NCI-H1694 (cell line): ENCODE data around the gene AMBRA1.

Experiments used
- DNase-seq: peaks from one replicate; lab custom pipeline; 2025; lab: John Stamatoyannopoulos, UW

Gene AMBRA1

GRCh38 chr11:46565232-46565840 lies 28.5 kb downstream of the AMBRA1 start:
- no peak for DNase-seq

GRCh38 chr11:46564459-46564858 lies 29.4 kb downstream of the AMBRA1 start:
- no peak for DNase-seq

- no peak for DNase-seq
Observed at GRCh38 chr11:46562527-46562926, 31.3 kb downstream of the AMBRA1 start.

GRCh38 chr11:46560300-46560991 lies 33.4 kb downstream of the AMBRA1 start:
- no peak for DNase-seq

- DNase-seq = no peak
Observed at GRCh38 chr11:46559815-46560214, 34.0 kb downstream of the AMBRA1 start.

- no peak for DNase-seq
Observed at GRCh38 chr11:46557684-46558151, 36.1 kb downstream of the AMBRA1 start.

GRCh38 chr11:46555267-46556054 lies 38.4 kb downstream of the AMBRA1 start:
- no peak for DNase-seq

- DNase-seq = no peak
Observed at GRCh38 chr11:46554213-46555147, 39.3 kb downstream of the AMBRA1 start.

- DNase-seq = no peak
Observed at GRCh38 chr11:46553814-46554212, 40.0 kb downstream of the AMBRA1 start.

GRCh38 chr11:46551261-46551660 lies 42.6 kb downstream of the AMBRA1 start:
- DNase-seq = no peak

- DNase-seq = no peak
Observed at GRCh38 chr11:46547579-46547978, 46.2 kb downstream of the AMBRA1 start.

GRCh38 chr11:46543564-46543963 lies 50.3 kb downstream of the AMBRA1 start:
- no peak for DNase-seq

GRCh38 chr11:46541593-46542371 lies 52.0 kb downstream of the AMBRA1 start:
- no peak for DNase-seq

GRCh38 chr11:46540807-46541206 lies 53.0 kb downstream of the AMBRA1 start:
- DNase-seq = no peak

GRCh38 chr11:46537537-46538295 lies 56.1 kb downstream of the AMBRA1 start:
- DNase-seq = peak; percentile 57

- no peak for DNase-seq
Observed at GRCh38 chr11:46537121-46537520, 56.7 kb downstream of the AMBRA1 start.

GRCh38 chr11:46535688-46536087 lies 58.1 kb downstream of the AMBRA1 start:
- DNase-seq = no peak

- DNase-seq = no peak
Observed at GRCh38 chr11:46534711-46535110, 59.1 kb downstream of the AMBRA1 start.

GRCh38 chr11:46533396-46534100 lies 60.3 kb downstream of the AMBRA1 start:
- DNase-seq = no peak
